ENCODE measurements around the gene KIRREL2. TPM values are rescaled to one million over a fixed set of nuclear protein-coding genes. Genes with fewer than 3 reads are reported as not detected.
"Not testable (repeated sequence)": the region's sequence is repeated elsewhere in the genome, so short reads cannot be mapped to it uniquely, and the experiment has no call there.

Gene KIRREL2
- total RNA-seq, 1 donor from 2014 or later, result 0.18 TPM

DNA sequence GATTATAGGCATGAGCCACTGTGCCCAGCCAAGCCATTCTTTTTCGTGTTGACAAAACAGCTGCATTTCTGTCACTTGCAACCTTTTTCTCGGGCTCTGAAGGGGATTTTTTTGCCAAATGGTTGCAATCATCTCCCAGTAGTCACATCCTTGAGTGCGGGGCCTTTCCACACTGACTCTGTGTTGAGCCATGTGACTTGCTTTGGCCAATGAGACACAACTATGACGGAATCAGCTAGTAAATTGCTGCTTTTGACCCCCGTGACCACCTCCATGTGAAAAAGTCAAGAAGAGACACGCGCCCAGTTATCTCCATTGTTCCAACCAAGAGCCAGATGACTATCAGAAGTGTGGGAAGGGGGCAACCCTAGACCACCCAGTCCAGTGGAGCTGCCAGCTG lies 22.7 kb upstream of the KIRREL2 start:
- Histone ChIP-seq H3K4me3 (ENCODE audit: insufficient read depth, low read depth, low read length) (no peak overlapping the region), H3K9ac (ENCODE audit: low read length) (no peak overlapping the region), H3K79me2 (ENCODE audit: insufficient read depth, low read length) (no peaks in the 10 kb centered on the region), H2AFZ (ENCODE audit: low read depth, low read length) (no peak overlapping the region), H4K20me1 (ENCODE audit: insufficient read depth, low read length) (no peaks in the 10 kb centered on the region), H3K36me3 (ENCODE audit: insufficient read depth, low read length) (no peaks in the 10 kb centered on the region), H3K27me3 (ENCODE audit: insufficient read depth, low read length) (peaks cover 4% of the 10 kb centered on the region), H3K9me3 (ENCODE audit: insufficient read depth, low read depth, low read length) (peaks cover 2% of the 10 kb centered on the region), H3K27ac (ENCODE audit: low read depth, low read length) (no peak overlapping the region), H3K4me1 (ENCODE audit: insufficient read depth, low read length) (no peaks in the 10 kb centered on the region), H3K4me2 (ENCODE audit: low read length) (no peak overlapping the region)
- Mint-ChIP-seq H3K36me3 (ENCODE audit: low read depth, unreplicated experiment) (no peaks in the 10 kb centered on the region), H3K4me1 (ENCODE audit: low read depth, unreplicated experiment) (no peaks in the 10 kb centered on the region), H3K27ac (ENCODE audit: unreplicated experiment) (no peak overlapping the region), H3K9me3 (ENCODE audit: unreplicated experiment) (peaks cover 6% of the 10 kb centered on the region), H3K4me3 (ENCODE audit: unreplicated experiment) (no peak overlapping the region), H3K27me3 (ENCODE audit: low read depth, unreplicated experiment) (peaks cover 50% of the 10 kb centered on the region)
- FAIRE-seq, result no peak
- TF ChIP-seq EZH2 (IDR thresholded peaks at IDR 0.05; ENCODE audit: insufficient read depth, low read length), result no peak
- TF ChIP-seq, protein P1, sequence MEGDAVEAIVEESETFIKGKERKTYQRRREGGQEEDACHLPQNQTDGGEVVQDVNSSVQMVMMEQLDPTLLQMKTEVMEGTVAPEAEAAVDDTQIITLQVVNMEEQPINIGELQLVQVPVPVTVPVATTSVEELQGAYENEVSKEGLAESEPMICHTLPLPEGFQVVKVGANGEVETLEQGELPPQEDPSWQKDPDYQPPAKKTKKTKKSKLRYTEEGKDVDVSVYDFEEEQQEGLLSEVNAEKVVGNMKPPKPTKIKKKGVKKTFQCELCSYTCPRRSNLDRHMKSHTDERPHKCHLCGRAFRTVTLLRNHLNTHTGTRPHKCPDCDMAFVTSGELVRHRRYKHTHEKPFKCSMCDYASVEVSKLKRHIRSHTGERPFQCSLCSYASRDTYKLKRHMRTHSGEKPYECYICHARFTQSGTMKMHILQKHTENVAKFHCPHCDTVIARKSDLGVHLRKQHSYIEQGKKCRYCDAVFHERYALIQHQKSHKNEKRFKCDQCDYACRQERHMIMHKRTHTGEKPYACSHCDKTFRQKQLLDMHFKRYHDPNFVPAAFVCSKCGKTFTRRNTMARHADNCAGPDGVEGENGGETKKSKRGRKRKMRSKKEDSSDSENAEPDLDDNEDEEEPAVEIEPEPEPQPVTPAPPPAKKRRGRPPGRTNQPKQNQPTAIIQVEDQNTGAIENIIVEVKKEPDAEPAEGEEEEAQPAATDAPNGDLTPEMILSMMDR (IDR thresholded peaks at IDR 0.05; ENCODE audit: insufficient read depth, low read depth, low read length), result no peak
- DNase-seq (ENCODE audit: low read depth), result no peak

DNA sequence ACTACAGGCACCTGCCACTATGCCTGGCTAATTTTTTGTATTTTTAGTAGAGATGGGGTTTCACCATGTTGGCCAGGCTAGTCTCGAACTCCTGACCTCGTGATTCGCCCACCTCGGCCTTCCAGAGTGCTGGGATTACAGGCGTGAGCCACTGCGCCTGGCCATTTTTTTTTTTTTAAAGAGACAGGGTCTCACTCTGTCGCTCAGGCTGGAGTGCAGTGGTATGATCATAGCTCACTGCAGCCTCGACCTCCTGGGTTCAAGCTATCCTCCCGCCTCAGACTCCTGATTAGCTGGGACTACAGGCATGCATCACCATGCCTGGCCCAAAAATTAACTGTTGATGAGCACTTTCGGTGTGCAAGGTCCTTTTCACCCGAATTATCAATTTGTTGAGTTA lies 20.6 kb upstream of the KIRREL2 start:
- H3K4me3 ChIP-seq (ENCODE audit: insufficient read depth, low read depth, low read length); DNase-seq (ENCODE audit: low read depth); H3K9me3 Mint-ChIP-seq (ENCODE audit: unreplicated experiment); H2AFZ ChIP-seq (ENCODE audit: low read depth, low read length); H3K36me3 ChIP-seq (ENCODE audit: insufficient read depth, low read length); H3K79me2 ChIP-seq (ENCODE audit: insufficient read depth, low read length); H3K9ac ChIP-seq (ENCODE audit: low read length); FAIRE-seq; H4K20me1 ChIP-seq (ENCODE audit: insufficient read depth, low read length); H3K4me1 ChIP-seq (ENCODE audit: insufficient read depth, low read length); H3K27me3 ChIP-seq (ENCODE audit: insufficient read depth, low read length); H3K4me1 Mint-ChIP-seq (ENCODE audit: low read depth, unreplicated experiment); H3K4me3 Mint-ChIP-seq (ENCODE audit: unreplicated experiment); H3K36me3 Mint-ChIP-seq (ENCODE audit: low read depth, unreplicated experiment); H3K27ac Mint-ChIP-seq (ENCODE audit: unreplicated experiment); H3K27ac ChIP-seq (ENCODE audit: low read depth, low read length); H3K4me2 ChIP-seq (ENCODE audit: low read length); H3K9me3 ChIP-seq (ENCODE audit: insufficient read depth, low read depth, low read length): not testable (repeated sequence)
- peaks cover 43% of the 10 kb centered on the region for H3K27me3 Mint-ChIP-seq (ENCODE audit: low read depth, unreplicated experiment)

DNA sequence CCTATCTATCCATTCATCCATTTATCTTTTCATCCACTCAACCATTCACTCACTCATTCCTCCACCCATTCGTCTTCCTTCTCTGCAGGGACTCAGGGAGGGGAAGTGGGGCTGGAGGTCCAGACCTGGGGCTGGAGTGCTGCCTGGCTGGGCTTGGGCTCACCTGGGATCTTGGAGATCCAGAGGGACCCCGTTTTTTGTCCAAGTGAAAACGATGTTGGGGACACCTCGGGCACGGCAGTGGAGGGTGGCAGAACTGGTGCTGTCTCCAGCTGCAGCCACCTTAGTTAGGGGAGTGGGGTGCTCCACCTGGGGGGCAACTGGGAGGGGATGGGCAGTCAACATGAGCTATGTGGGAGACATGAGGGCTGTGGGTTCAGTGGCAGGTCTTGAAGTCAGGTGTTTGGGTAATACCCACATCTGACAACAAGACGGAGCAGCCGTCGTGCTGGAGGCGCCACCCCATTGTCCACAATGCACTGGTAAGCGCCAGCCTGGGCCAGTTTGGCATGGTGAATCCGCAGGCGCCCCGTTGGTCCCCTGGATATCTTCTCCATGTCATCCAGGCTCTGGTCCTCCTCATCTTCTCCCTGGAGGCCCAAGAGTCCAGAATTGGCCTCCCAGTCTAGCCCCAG lies 14.6 kb upstream of the KIRREL2 start:
- no peak overlapping the region for H3K4me3 Mint-ChIP-seq (ENCODE audit: unreplicated experiment)
- H3K9me3 Mint-ChIP-seq (ENCODE audit: unreplicated experiment), result peaks cover 28% of the 10 kb centered on the region
- no peak overlapping the region for H3K9ac ChIP-seq (ENCODE audit: low read length)
- H3K27me3 ChIP-seq (ENCODE audit: insufficient read depth, low read length), result peaks cover 28% of the 10 kb centered on the region
- no peak overlapping the region for H3K27ac ChIP-seq (ENCODE audit: low read depth, low read length)
- no peak overlapping the region for H3K27ac Mint-ChIP-seq (ENCODE audit: unreplicated experiment)
- H3K79me2 ChIP-seq (ENCODE audit: insufficient read depth, low read length), result no peaks in the 10 kb centered on the region
- FAIRE-seq (no peak), DNase-seq (ENCODE audit: low read depth) (no peak)
- no peak overlapping the region for H3K4me2 ChIP-seq (ENCODE audit: low read length)
- no peaks in the 10 kb centered on the region for H3K4me1 ChIP-seq (ENCODE audit: insufficient read depth, low read length)
- H3K4me1 Mint-ChIP-seq (ENCODE audit: low read depth, unreplicated experiment), result peaks cover 12% of the 10 kb centered on the region
- peaks cover 8% of the 10 kb centered on the region for H3K9me3 ChIP-seq (ENCODE audit: insufficient read depth, low read depth, low read length)
- no peaks in the 10 kb centered on the region for H4K20me1 ChIP-seq (ENCODE audit: insufficient read depth, low read length)
- H2AFZ ChIP-seq (ENCODE audit: low read depth, low read length), result no peak overlapping the region
- no peaks in the 10 kb centered on the region for H3K36me3 Mint-ChIP-seq (ENCODE audit: low read depth, unreplicated experiment)
- TF ChIP-seq, protein P1 (IDR thresholded peaks at IDR 0.05; ENCODE audit: insufficient read depth, low read depth, low read length), result no peak
- TF ChIP-seq EZH2 (IDR thresholded peaks at IDR 0.05; ENCODE audit: insufficient read depth, low read length), result no peak
- H3K4me3 ChIP-seq (ENCODE audit: insufficient read depth, low read depth, low read length), result no peak overlapping the region
- H3K27me3 Mint-ChIP-seq (ENCODE audit: low read depth, unreplicated experiment), result peaks cover 64% of the 10 kb centered on the region
- H3K36me3 ChIP-seq (ENCODE audit: insufficient read depth, low read length), result no peaks in the 10 kb centered on the region

Measured in astrocyte (in vitro differentiated cells and primary cell).